ENCODE data around the gene PROX2. TPM values are rescaled to one million over a fixed set of nuclear protein-coding genes. Genes with fewer than 3 reads are reported as not detected.
A peak's percentile ranks its signal among the peaks of the same experiment; 100 is the strongest.

The PROX2 gene
- total RNA-seq, 4 donors from 2014 or later, result not detected

GRCh38 chr14:74864198-74864597, 11.7 kb downstream of the PROX2 start:
- H3K4me1 ChIP-seq, result peaks cover 0 to 17% (median 5%) of the 10 kb centered on the region in 4 donors
- H3K27ac ChIP-seq, result no peak overlapping the region
- no peak for DNase-seq (ENCODE audit: low spot score in 2 of 2)
- no peak for TF ChIP-seq EP300 (IDR thresholded peaks at IDR 0.05)
- H3K9me3 ChIP-seq, result no peaks in the 10 kb centered on the region
- WGBS, 2 donors, result 84 to 90% methylated on average over 9 of the region's 9 CpGs
- no peaks in the 10 kb centered on the region for H3K27me3 ChIP-seq
- H3K4me3 ChIP-seq, result no peak overlapping the region
- no peaks in the 10 kb centered on the region for H3K36me3 ChIP-seq

- H3K36me3 ChIP-seq, result no peaks in the 10 kb centered on the region
- no peak overlapping the region for H3K27ac ChIP-seq
- no peaks in the 10 kb centered on the region for H3K27me3 ChIP-seq
- WGBS, 2 donors, result 60% methylated on average over 6 to 9 of the region's 9 CpGs
- peaks cover 0 to 17% (median 5%) of the 10 kb centered on the region in 4 donors for H3K4me1 ChIP-seq
- no peaks in the 10 kb centered on the region for H3K9me3 ChIP-seq
- no peak for TF ChIP-seq CTCF (IDR thresholded peaks at IDR 0.05)
- no peak for TF ChIP-seq POLR2A (IDR thresholded peaks at IDR 0.05)
- no peak overlapping the region for H3K4me3 ChIP-seq
- DNase-seq (ENCODE audit: low spot score in 2 of 2), result no peak
These were observed 12.7 kb downstream of the PROX2 start for GRCh38 chr14:74863274-74863673.

- H3K4me3 ChIP-seq, result no peak overlapping the region
- no peak for DNase-seq (ENCODE audit: low spot score in 2 of 2)
- H3K9me3 ChIP-seq, result no peaks in the 10 kb centered on the region
- peaks cover 0 to 10% (median 0%) of the 10 kb centered on the region in 4 donors for H3K4me1 ChIP-seq
- no peak overlapping the region for H3K27ac ChIP-seq
- WGBS, 2 donors, result 70 to 73% methylated on average over 3 of the region's 3 CpGs
- H3K36me3 ChIP-seq, result no peaks in the 10 kb centered on the region
- TF ChIP-seq CTCF (IDR thresholded peaks at IDR 0.05), result no peak
- no peak for TF ChIP-seq EP300 (IDR thresholded peaks at IDR 0.05)
- no peak for TF ChIP-seq POLR2A (IDR thresholded peaks at IDR 0.05)
- no peaks in the 10 kb centered on the region for H3K27me3 ChIP-seq
These were observed 14.2 kb downstream of the PROX2 start for GRCh38 chr14:74861734-74862090.

GRCh38 chr14:74860899-74861733, 14.8 kb downstream of the PROX2 start:
- H3K9me3 ChIP-seq, result no peaks in the 10 kb centered on the region
- DNase-seq (ENCODE audit: low spot score in 2 of 2), result peak; percentile 94 to 99
- H3K4me1 ChIP-seq, result peaks cover 0 to 10% (median 0%) of the 10 kb centered on the region in 4 donors
- 23% methylated on average over 7 of the region's 7 CpGs for WGBS, 2 donors
- no peaks in the 10 kb centered on the region for H3K27me3 ChIP-seq
- H3K4me3 ChIP-seq, result no peak overlapping the region
- no peak overlapping the region for H3K27ac ChIP-seq
- no peak for TF ChIP-seq POLR2A (IDR thresholded peaks at IDR 0.05)
- TF ChIP-seq CTCF (IDR thresholded peaks at IDR 0.05), result peak; percentile 70 to 88 (median 86)
- TF ChIP-seq EP300 (IDR thresholded peaks at IDR 0.05), result peak in 1 of 2 donors; percentile 41
- H3K36me3 ChIP-seq, result no peaks in the 10 kb centered on the region

GRCh38 chr14:74859757-74860552, 16.0 kb downstream of the PROX2 start:
- Histone ChIP-seq H3K4me1 (peaks cover 0 to 10% (median 0%) of the 10 kb centered on the region in 4 donors), H3K36me3 (no peaks in the 10 kb centered on the region), H3K9me3 (no peaks in the 10 kb centered on the region), H3K4me3 (no peak overlapping the region), H3K27me3 (no peaks in the 10 kb centered on the region), H3K27ac (no peak overlapping the region)
- DNase-seq (ENCODE audit: low spot score in 2 of 2), result no peak
- TF ChIP-seq EP300 (IDR thresholded peaks at IDR 0.05) (no peak), CTCF (IDR thresholded peaks at IDR 0.05) (no peak), POLR2A (IDR thresholded peaks at IDR 0.05) (no peak)
- 56 to 68% methylated on average over 10 of the region's 10 CpGs for WGBS, 2 donors
